NT2/D1 (cell line): ENCODE results near the gene CD84.

Experiments used
- DNase-seq: peaks from one replicate; pipeline ENCODE4 v3.0.0-alpha.2; 2011; ENCODE audit warnings: low read depth, low spot score
- H3K27me3 ChIP-seq: 2 replicates; pipeline ENCODE4 v1.6.0; 2011; ENCODE audit warnings: mild to moderate bottlenecking; ENCODE audit not compliant: insufficient read length, insufficient read depth
- H3K36me3 ChIP-seq: 2 replicates; pipeline ENCODE4 v1.6.1; 2011; ENCODE audit warnings: mild to moderate bottlenecking, low read length, mixed read lengths; ENCODE audit not compliant: insufficient read depth, insufficient read length
- H3K4me1 ChIP-seq: 2 replicates; pipeline ENCODE4 v1.5.1; 2011; ENCODE audit not compliant: insufficient read depth, insufficient read length
- H3K4me3 ChIP-seq: 2 replicates; pipeline ENCODE4 v1.5.1; 2011; ENCODE audit warnings: low read depth; ENCODE audit not compliant: insufficient read length
- H3K9ac ChIP-seq: 2 replicates; pipeline ENCODE4 v1.6.0; 2011; ENCODE audit warnings: low read depth; ENCODE audit not compliant: insufficient read length
- H3K9me3 ChIP-seq: 2 replicates; pipeline ENCODE4 v1.5.1; 2011; ENCODE audit warnings: mild to moderate bottlenecking, low read length; ENCODE audit not compliant: insufficient read depth
- SUZ12 ChIP-seq: IDR thresholded peaks from 2 replicates; pipeline ENCODE4 v1.6.1; 2011; ENCODE audit not compliant: insufficient read length, insufficient read depth; ENCODE audit errors: extremely low read depth
- YY1 ChIP-seq: IDR thresholded peaks from 2 replicates; pipeline ENCODE4 v1.6.1; 2011; ENCODE audit not compliant: insufficient read length, insufficient read depth
- ZNF274 ChIP-seq: IDR thresholded peaks from 2 replicates; pipeline ENCODE4 v1.6.1; 2011; ENCODE audit warnings: mild to moderate bottlenecking, low read depth, low read length

The CD84 gene

DNA sequence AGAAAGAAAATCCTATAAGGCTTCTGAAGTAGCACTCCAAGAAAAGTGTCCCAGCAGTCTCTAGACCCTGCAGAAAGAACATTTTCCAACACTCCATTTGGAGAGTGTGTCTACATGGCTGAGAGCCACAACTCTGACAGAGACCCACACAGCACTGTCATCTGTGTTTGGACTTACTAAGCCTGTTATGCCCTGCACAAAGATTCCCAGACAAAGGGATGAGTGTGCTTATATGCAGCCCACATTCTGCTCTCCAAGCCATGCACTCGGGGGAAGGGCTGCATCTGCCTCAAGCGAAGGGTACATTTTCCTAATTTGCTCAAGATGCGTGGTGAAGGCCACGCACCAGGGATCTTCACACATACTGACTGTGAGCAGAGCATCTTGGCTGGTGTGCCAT is 31.9 kb downstream of the CD84 start:
- Histone ChIP-seq H3K4me3 (no peak overlapping the region), H3K4me1 (no peaks in the 10 kb centered on the region), H3K9me3 (no peaks in the 10 kb centered on the region; the same call in 1 of the 2 replicates), H3K36me3 (no peaks in the 10 kb centered on the region), H3K27me3 (no peaks in the 10 kb centered on the region), H3K9ac (no peak overlapping the region)
- no peak for TF ChIP-seq ZNF274
- no peak for TF ChIP-seq YY1
- no peak for TF ChIP-seq SUZ12
- no peak for DNase-seq

DNA sequence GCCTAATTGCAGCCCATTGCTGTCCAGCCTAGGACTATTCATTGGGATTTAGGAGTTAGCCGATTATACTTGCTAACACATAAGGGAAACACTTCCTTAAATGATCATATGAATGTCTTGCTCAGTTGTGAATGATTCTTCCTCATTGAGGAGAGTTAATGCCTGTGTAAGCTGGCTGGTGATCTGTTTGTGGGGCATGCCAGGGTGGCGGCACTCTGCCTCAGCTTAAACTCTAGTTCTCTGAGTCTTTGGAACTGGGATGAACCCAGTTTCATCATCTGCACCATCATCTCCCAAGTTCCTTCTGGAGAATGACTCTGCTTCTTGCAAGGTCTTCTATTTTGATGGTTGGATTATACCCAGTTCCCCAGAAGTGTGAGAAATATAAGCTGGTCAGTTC is 32.4 kb downstream of the CD84 start:
- Histone ChIP-seq H3K27me3 (no peaks in the 10 kb centered on the region), H3K4me1 (no peaks in the 10 kb centered on the region), H3K4me3 (no peak overlapping the region), H3K9ac (no peak overlapping the region), H3K9me3 (no peaks in the 10 kb centered on the region; the same call in 1 of the 2 replicates), H3K36me3 (no peaks in the 10 kb centered on the region)
- no peak for TF ChIP-seq SUZ12
- no peak for TF ChIP-seq YY1
- no peak for TF ChIP-seq ZNF274
- DNase-seq: no peak

DNA sequence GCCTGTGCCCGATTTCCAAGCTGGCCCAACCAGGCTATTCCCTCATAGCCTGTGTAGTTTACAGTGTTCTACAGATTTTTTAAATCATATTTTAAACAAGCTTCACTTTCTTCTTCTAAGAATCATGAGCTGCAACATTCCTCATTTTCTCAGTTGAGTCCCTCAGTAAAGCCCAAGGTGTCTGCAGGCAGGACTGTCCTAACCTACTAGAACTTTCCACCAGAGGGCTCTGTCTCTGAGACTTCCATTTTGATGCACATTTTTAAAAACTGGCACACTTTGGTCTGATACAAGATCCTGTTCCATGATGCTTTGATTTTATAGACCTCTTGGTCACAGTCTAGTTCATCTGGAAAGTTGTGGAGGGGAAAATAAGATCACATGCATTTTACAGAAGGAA is 34.6 kb downstream of the CD84 start:
- H3K36me3 ChIP-seq: no peaks in the 10 kb centered on the region
- H3K9me3 ChIP-seq: no peaks in the 10 kb centered on the region
- no peaks in the 10 kb centered on the region for H3K4me1 ChIP-seq
- TF ChIP-seq YY1: no peak
- no peak for TF ChIP-seq SUZ12
- no peak for TF ChIP-seq ZNF274
- DNase-seq: no peak
- H3K9ac ChIP-seq: no peak overlapping the region
- H3K4me3 ChIP-seq: no peak overlapping the region
- H3K27me3 ChIP-seq: no peaks in the 10 kb centered on the region

DNA sequence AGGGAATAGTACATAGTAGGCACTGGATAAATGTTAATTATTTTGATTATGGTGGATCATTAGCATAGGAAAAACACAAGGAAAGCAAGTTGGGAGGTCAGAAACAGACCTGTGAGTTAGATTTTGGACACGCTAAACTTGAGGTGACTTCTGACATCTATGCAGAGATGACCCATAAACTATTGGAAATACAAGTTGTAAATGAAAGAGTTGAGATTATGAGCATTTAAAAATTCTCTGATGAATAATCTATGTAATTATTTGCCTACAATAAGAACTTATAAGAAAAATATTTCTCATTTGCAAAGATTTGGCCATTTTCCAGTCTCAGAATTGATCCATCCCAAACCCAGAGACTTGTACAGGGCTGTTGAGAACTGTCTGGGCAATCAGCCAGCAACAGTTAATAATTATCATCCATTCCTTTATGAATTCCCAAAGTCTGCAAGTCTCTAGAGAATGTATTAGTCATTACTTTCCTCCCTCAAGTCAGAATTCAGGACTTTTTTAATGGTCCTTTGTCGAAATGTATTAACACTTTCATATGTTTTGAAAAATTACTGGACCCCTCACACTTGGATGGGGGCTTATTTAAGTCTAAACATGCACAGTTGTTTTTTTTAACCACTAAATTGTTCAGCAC is 36.9 kb downstream of the CD84 start:
- no peaks in the 10 kb centered on the region for H3K9me3 ChIP-seq
- H3K9ac ChIP-seq: no peak overlapping the region
- H3K36me3 ChIP-seq: no peaks in the 10 kb centered on the region
- H3K4me3 ChIP-seq: no peak overlapping the region
- no peak for DNase-seq
- no peaks in the 10 kb centered on the region for H3K4me1 ChIP-seq
- TF ChIP-seq SUZ12 (no peak), ZNF274 (no peak), YY1 (no peak)
- no peaks in the 10 kb centered on the region for H3K27me3 ChIP-seq

DNA sequence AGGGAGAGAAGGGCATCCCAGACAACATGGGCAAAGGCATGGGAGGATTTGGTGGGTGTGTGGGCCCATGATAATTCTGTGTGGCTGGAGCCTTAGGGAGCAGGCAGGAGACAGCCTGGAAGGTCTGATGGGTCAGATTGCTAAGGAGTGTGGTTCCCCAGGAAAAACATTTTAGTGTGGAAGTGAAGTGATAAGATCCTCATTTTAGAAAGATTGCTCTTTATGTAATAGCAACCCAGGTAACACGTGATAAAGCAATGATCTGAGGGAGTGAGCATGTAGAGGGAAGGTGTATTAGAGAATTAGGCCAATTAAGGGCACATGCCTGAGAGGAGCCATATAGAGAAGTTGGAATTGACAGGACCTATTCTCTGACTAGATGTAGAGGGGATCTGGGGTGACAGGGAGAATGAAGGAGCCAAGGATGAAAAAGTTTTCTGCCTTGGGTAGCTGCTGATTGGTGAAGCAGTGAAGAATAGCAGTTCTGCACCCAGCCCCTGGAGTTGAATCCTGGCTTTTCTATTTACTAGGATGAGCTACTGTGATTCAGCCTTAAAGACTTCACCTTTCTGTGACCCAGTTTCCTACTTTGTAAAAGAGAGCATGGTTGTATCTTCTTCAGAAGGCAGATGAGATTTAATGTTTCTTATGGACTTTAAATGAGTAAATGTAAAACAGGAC is 37.5 kb downstream of the CD84 start:
- no peak overlapping the region for H3K4me3 ChIP-seq
- H3K9me3 ChIP-seq: peaks cover 3% of the 10 kb centered on the region; the same call in 1 of the 2 replicates
- no peaks in the 10 kb centered on the region for H3K27me3 ChIP-seq
- no peaks in the 10 kb centered on the region for H3K4me1 ChIP-seq
- no peaks in the 10 kb centered on the region for H3K36me3 ChIP-seq
- H3K9ac ChIP-seq: no peak overlapping the region
- DNase-seq: no peak
- TF ChIP-seq YY1 (no peak), ZNF274 (no peak), SUZ12 (no peak)

DNA sequence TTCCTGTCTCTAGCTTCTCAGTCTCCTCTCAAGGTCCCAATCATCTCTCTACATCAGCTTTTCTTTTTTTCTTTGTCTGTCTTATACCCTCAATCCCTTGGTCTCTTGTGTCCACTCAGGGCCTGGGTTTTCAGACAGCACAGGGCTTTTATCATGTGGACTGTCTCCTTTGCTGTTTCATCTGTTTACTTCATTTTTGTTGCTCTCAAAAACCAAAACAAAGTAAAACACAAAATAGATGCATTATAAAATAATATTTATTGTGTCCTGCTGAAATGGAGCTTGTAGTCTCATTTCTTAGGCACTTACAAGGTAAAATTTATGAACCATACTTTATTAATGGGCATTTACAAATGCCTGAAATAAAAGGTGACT is 38.5 kb downstream of the CD84 start:
- H3K9me3 ChIP-seq: peaks cover 3% of the 10 kb centered on the region; the same call in 1 of the 2 replicates

DNA sequence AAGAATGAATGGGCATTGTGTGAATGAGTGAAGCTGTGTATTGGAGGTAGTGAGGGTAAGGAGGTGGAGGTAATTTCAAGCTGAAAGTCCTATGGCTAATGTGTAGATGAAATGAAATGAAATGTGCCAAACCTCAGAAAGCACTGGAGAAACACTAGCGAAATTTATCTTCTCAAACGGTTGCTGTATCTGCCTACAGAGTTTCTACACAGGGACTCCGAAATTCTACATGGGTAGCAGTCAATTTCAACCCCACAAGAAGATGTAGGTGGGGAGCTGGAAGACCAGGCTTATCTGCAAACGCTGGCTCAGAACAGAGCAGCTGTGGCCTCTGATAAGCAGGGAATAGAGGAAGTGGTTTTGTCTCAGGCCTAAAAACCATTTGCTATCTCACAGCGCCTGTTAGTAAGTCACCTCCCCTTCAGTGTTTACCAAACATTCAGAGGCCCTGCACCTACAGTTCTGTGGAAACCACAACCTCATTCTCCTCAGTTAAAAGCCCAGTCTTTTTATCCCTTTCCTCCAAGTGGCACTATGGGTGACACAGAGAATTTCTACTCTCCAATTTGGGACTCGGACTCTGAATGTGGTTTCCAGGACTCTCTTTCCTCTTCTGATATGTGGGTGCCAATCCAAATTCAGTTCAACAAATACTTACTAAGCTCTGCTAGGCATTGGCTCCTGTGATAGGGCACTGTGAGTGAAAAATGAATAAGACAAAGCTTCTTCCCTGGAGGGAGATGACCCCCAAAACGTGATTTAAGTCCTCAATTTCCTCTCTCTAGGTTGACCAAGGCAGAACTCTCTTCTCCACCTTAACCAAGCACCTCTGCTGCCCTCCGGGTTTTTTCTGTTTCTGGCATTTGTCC is 39.1 kb downstream of the CD84 start:
- Histone ChIP-seq H3K36me3 (no peaks in the 10 kb centered on the region), H3K27me3 (no peaks in the 10 kb centered on the region), H3K9ac (no peak overlapping the region), H3K4me1 (no peaks in the 10 kb centered on the region), H3K9me3 (peaks cover 7% of the 10 kb centered on the region), H3K4me3 (no peak overlapping the region)
- no peak for DNase-seq
- TF ChIP-seq ZNF274 (no peak), SUZ12 (no peak), YY1 (no peak)

More for the DNA sequence above, 38.5 kb downstream of the CD84 start:
- no peaks in the 10 kb centered on the region for H3K27me3 ChIP-seq
- no peak overlapping the region for H3K4me3 ChIP-seq
- no peaks in the 10 kb centered on the region for H3K36me3 ChIP-seq
- TF ChIP-seq ZNF274 (no peak), SUZ12 (no peak), YY1 (no peak)
- no peak for DNase-seq
- H3K4me1 ChIP-seq: no peaks in the 10 kb centered on the region
- H3K9ac ChIP-seq: no peak overlapping the region
